IMR-90 (cell line): ENCODE results near the gene PSMA2. TPM values are rescaled to one million over a fixed set of nuclear protein-coding genes. Genes with fewer than 3 reads are reported as not detected.

ENCODE experiments used
- ATAC-seq: fragments of 200-7000 bp; cut with Tn5 transposase; 2 replicates; pipeline ENCODE4 v1.9.1; 2020; ENCODE audit warnings: low read depth, mild to moderate bottlenecking, moderate library complexity
- BruUV-seq: library from RNA; stranded (reverse); fragments of 400-500 nt; replicated peaks from 2 replicates; lab custom pipeline; 2021; lab: Mats Ljungman, UMichigan
- CTCF ChIA-PET: fragments of 300-600 bp; formaldehyde crosslinking; extraction: SDS; loops from one replicate; lab custom pipeline; 2021; ENCODE audit warnings: antibody characterized with exemption; lab: Yijun Ruan, JAX
- POLR2A ChIA-PET: fragments of 300-600 bp; sonication (Branson Sonifier 250); formaldehyde crosslinking; loops from one replicate; lab custom pipeline; 2022; ENCODE audit warnings: antibody characterized with exemption; ENCODE audit not compliant: unreplicated experiment; lab: Charles Lee
- DNase-seq: peaks from one replicate; pipeline ENCODE4 v3.0.0; 2013
- H2AFZ ChIP-seq: replicated peaks from 2 replicates; pipeline ENCODE3; 2013; ENCODE audit warnings: low read length, mild to moderate bottlenecking; ENCODE audit not compliant: poor library complexity
- H2AK5ac ChIP-seq: 2 replicates; pipeline ENCODE4 v1.6.1; 2013; ENCODE audit warnings: low read depth, low read length, inconsistent platforms
- H2AK9ac ChIP-seq: replicated peaks from 2 replicates; pipeline ENCODE3; 2013; ENCODE audit warnings: mild to moderate bottlenecking, low read depth, low read length, moderate library complexity; ENCODE audit not compliant: poor library complexity
- H2BK120ac ChIP-seq: 2 replicates; pipeline ENCODE4 v1.6.1; 2013; ENCODE audit warnings: low read depth, low read length, inconsistent platforms
- H2BK15ac ChIP-seq: 3 replicates; pipeline ENCODE4 v1.6.1; 2013; ENCODE audit warnings: low read depth, low read length, inconsistent platforms
- H2BK20ac ChIP-seq: 2 replicates; pipeline ENCODE4 v1.6.1; 2013; ENCODE audit warnings: low read depth, mild to moderate bottlenecking, inconsistent platforms, low read length, moderate library complexity
- H2BK5ac ChIP-seq: 2 replicates; pipeline ENCODE4 v1.6.1; 2013; ENCODE audit warnings: mild to moderate bottlenecking, low read depth, low read length, inconsistent platforms; ENCODE audit not compliant: poor library complexity, severe bottlenecking
- H3K14ac ChIP-seq: replicated peaks from 2 replicates; pipeline ENCODE4 v1.6.1; 2013; ENCODE audit warnings: low read depth, low read length, inconsistent platforms
- H3K18ac ChIP-seq: 2 replicates; pipeline ENCODE4 v1.6.1; 2013; ENCODE audit warnings: low read depth, low read length, control low read depth
- H3K23ac ChIP-seq: 2 replicates; pipeline ENCODE4 v1.6.1; 2013; ENCODE audit warnings: low read depth, low read length, inconsistent platforms
- H3K27ac ChIP-seq: 2 replicates; pipeline ENCODE4 v1.5.1; 2013; ENCODE audit warnings: mild to moderate bottlenecking, control low read depth, low read length; ENCODE audit not compliant: insufficient read depth
- H3K27me3 ChIP-seq: 2 replicates; pipeline ENCODE4 v1.6.1; 2013; ENCODE audit warnings: low read length; ENCODE audit not compliant: control insufficient read depth, insufficient read depth
- H3K36me3 ChIP-seq: 2 replicates; pipeline ENCODE4 v1.6.1; 2013; ENCODE audit warnings: low read length, mixed read lengths; ENCODE audit not compliant: control insufficient read depth, insufficient read depth
- H3K4ac ChIP-seq: 2 replicates; pipeline ENCODE4 v1.6.1; 2013; ENCODE audit warnings: low read depth, low read length, inconsistent platforms
- H3K4me1 ChIP-seq: 2 replicates; pipeline ENCODE4 v1.6.1; 2013; ENCODE audit warnings: low read length, mixed read lengths; ENCODE audit not compliant: control insufficient read depth, insufficient read depth
- H3K4me2 ChIP-seq: 2 replicates; pipeline ENCODE4 v1.6.1; 2013; ENCODE audit warnings: low read depth, mild to moderate bottlenecking, control low read depth, low read length, moderate library complexity
- H3K4me3 ChIP-seq: 2 replicates; pipeline ENCODE4 v1.5.1; 2013; ENCODE audit warnings: low read depth, mild to moderate bottlenecking, control low read depth, low read length, moderate library complexity; ENCODE audit not compliant: insufficient read depth
- H3K56ac ChIP-seq: 2 replicates; pipeline ENCODE4 v1.6.1; 2013; ENCODE audit warnings: low read length, inconsistent platforms; ENCODE audit not compliant: insufficient read depth; ENCODE audit errors: extremely low read depth
- H3K79me1 ChIP-seq, 2 experiments: 2 replicates each; pipeline ENCODE4 v1.6.1; 2013; ENCODE audit warnings: low read length in 2 of 2, inconsistent platforms in 1 of 2, low read depth in 1 of 2
- H3K9ac ChIP-seq: 2 replicates; pipeline ENCODE4 v1.6.1; 2013; ENCODE audit warnings: low read depth, low read length, control low read depth
- H3K9me1 ChIP-seq: 2 replicates; pipeline ENCODE4 v1.6.1; 2013; ENCODE audit warnings: low read length, inconsistent platforms; ENCODE audit not compliant: insufficient read depth
- H3K9me3 ChIP-seq: 2 replicates; pipeline ENCODE4 v1.6.1; 2013; ENCODE audit warnings: low read length; ENCODE audit not compliant: control insufficient read depth, insufficient read depth
- H4K20me1 ChIP-seq: 2 replicates; pipeline ENCODE4 v1.6.1; 2013; ENCODE audit warnings: low read length, inconsistent platforms; ENCODE audit not compliant: insufficient read depth
- H4K5ac ChIP-seq: 2 replicates; pipeline ENCODE4 v1.6.1; 2013; ENCODE audit warnings: mild to moderate bottlenecking, low read depth, low read length, control low read depth
- H4K8ac ChIP-seq, 2 experiments: 2 replicates each; pipeline ENCODE4 v1.6.1; 2013; ENCODE audit warnings: low read depth in 2 of 2, low read length in 2 of 2, control low read depth in 1 of 2, inconsistent platforms in 1 of 2
- H4K91ac ChIP-seq: 2 replicates; pipeline ENCODE4 v1.6.1; 2013; ENCODE audit warnings: low read depth, low read length, inconsistent platforms; ENCODE audit not compliant: insufficient read depth
- CEBPB ChIP-seq: IDR thresholded peaks from 2 replicates; pipeline ENCODE4 v1.6.1; 2012; ENCODE audit warnings: low read depth, low read length, improper control_type of control experiment
- CHD1 ChIP-seq: IDR thresholded peaks from 2 replicates; pipeline ENCODE4 v1.6.1; 2012; ENCODE audit warnings: low read depth, low read length, improper control_type of control experiment
- MAFK ChIP-seq: IDR thresholded peaks from 2 replicates; pipeline ENCODE4 v1.6.1; 2012; ENCODE audit warnings: low read depth, low read length, improper control_type of control experiment
- NFE2L2 ChIP-seq: fragments of 150-350 bp; IDR thresholded peaks from 2 replicates; pipeline ENCODE4 v1.6.1; 2016; ENCODE audit warnings: low read depth, mild to moderate bottlenecking, low read length
- POLR2A ChIP-seq: IDR thresholded peaks from 2 replicates; pipeline ENCODE4 v1.6.1; 2012; ENCODE audit warnings: mild to moderate bottlenecking, low read depth, low read length
- RAD21 ChIP-seq: IDR thresholded peaks from 2 replicates; pipeline ENCODE4 v1.6.1; 2012; ENCODE audit warnings: low read length, improper control_type of control experiment
- RCOR1 ChIP-seq: IDR thresholded peaks from 2 replicates; pipeline ENCODE4 v1.6.1; 2012; ENCODE audit warnings: mild to moderate bottlenecking, low read length, improper control_type of control experiment; ENCODE audit not compliant: insufficient replicate concordance
- WGBS, 2 experiments: methylation state at CpG; one replicate each; pipeline versions ENCODE4 v1.1.5 to v1.1.7; 2013; ENCODE audit warnings: missing lambda C conversion rate in 2 of 2; ENCODE audit not compliant: insufficient read length in 1 of 2; ENCODE audit errors: extremely low coverage in 2 of 2; 5-methylcytosine and 5-hydroxymethylcytosine counted together
- dilution Hi-C: fragments of 300-500 bp; cut with HindIII; formaldehyde crosslinking; loops from one replicate; pipeline ENCODE4 v1.14.3; 2018; ENCODE audit warnings: low sequenced_read_pairs; ENCODE audit not compliant: unreplicated experiment
- in situ Hi-C: fragments of 300-500 bp; cut with MboI; formaldehyde crosslinking; loops from 3 replicates; pipeline ENCODE4 v1.14.3; 2019; ENCODE audit warnings: low sequenced_read_pairs, inconsistent platforms, mixed read lengths
- intact Hi-C: fragments of 100-400 bp; cut with micrococcal nuclease; formaldehyde crosslinking; loops from 2 replicates; pipeline ENCODE4 v1.10.0; 2022
- polyA plus RNA-seq, 3 experiments: library from polyadenylated mRNA; depleted of rRNA; stranded (reverse); fragments of >200 nt; gene quantifications; 2 replicates each; pipeline ENCODE4 v1.2.3, GENCODE V29; 2012; ENCODE audit warnings: low replicate concordance in 1 of 3
- total RNA-seq: library from RNA; depleted of rRNA; stranded (reverse); fragments of >200 nt; gene quantifications from 2 replicates; pipeline ENCODE4 v1.2.3, GENCODE V29; 2012

The PSMA2 gene
- total and polyA plus RNA-seq, 2 of the 4 experiments (the other 2 are of a cell fraction), result 106 to 138 TPM

DNA sequence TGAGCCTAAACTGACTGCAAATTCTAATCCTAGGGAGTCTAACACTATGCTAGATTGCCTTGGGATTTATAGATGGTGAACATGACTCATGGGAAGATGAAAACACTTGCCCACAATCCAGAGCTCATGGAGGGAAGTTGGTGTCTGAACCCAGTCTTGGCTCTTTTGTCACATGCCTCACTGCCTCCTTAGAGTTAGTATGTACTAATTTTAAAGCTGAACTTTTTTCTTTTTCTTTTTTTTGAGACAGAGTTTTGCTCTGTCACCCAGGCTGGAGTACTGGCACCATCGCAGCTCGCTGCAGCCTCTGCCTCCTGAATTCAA lies 14.6 kb upstream of the PSMA2 start:
- no peaks in the 10 kb centered on the region for H3K79me1 ChIP-seq
- H3K4ac ChIP-seq, result no peak overlapping the region
- dilution Hi-C loops, result loop anchor here (25.0 kb wide), 1 partner anchor 291 kb away; no protein-coding TSS in a partner anchor
- no peak overlapping the region for H3K9ac ChIP-seq
- H3K4me3 ChIP-seq, result no peak overlapping the region
- H2BK20ac ChIP-seq, result no peak overlapping the region
- H3K9me3 ChIP-seq, result no peaks in the 10 kb centered on the region
- H4K5ac ChIP-seq, result no peak overlapping the region
- no TSS peak for BruUV-seq
- H3K36me3 ChIP-seq, result no peaks in the 10 kb centered on the region
- no peak overlapping the region for H2BK120ac ChIP-seq
- no peak overlapping the region for H3K56ac ChIP-seq
- DNase-seq, result no peak
- ChIA-PET CTCF (interaction anchor here (2.0 kb wide), 1 partner anchor 314 kb away, joined by 7 read pairs; no protein-coding TSS in a partner anchor), POLR2A (no interaction called here)
- H2AK9ac ChIP-seq, result no peak overlapping the region
- TF ChIP-seq RCOR1 (no peak), CEBPB (no peak), NFE2L2 (no peak), POLR2A (no peak), RAD21 (no peak), MAFK (no peak), CHD1 (no peak)
- H3K23ac ChIP-seq, result no peak overlapping the region
- no peak overlapping the region for H2BK15ac ChIP-seq
- no peak overlapping the region for H2AFZ ChIP-seq
- ATAC-seq, result no peak
- H2AK5ac ChIP-seq, result no peak overlapping the region
- no peaks in the 10 kb centered on the region for H3K4me1 ChIP-seq
- no peak overlapping the region for H3K4me2 ChIP-seq
- intact Hi-C loops, result no loop called here
- no peak overlapping the region for H4K91ac ChIP-seq
- no CpG with 5 or more reads among the region's 2 CpGs for WGBS, 2 experiments
- H3K14ac ChIP-seq, result no peak overlapping the region
- in situ Hi-C loops, result loop anchor here (10.0 to 25.0 kb wide), 2 partner anchors 778 to 891 kb away; partner anchors contain the start of gene COA1
- no peak overlapping the region for H3K27ac ChIP-seq
- no peaks in the 10 kb centered on the region for H3K9me1 ChIP-seq
- 0 out of 2 replicates have a peak, but pooled peaks cover 1% of the 10 kb centered on the region for H3K27me3 ChIP-seq
- H4K20me1 ChIP-seq, result no peaks in the 10 kb centered on the region
- H4K8ac ChIP-seq, result no peak overlapping the region
- no peak overlapping the region for H3K18ac ChIP-seq
- no peak overlapping the region for H2BK5ac ChIP-seq
